Bronchial epithelial cell (primary cell): ENCODE data around the gene PILRB. TPM values are rescaled to one million over a fixed set of nuclear protein-coding genes. Genes with fewer than 3 reads are reported as not detected.
"Not testable (repeated sequence)": the region's sequence is repeated elsewhere in the genome, so short reads cannot be mapped to it uniquely, and the experiment has no call there.

Experiments
- DNase-seq: peaks from one replicate; pipeline ENCODE4 v3.0.0-alpha.2; 2010; ENCODE audit warnings: low read depth
- FAIRE-seq: peaks from 2 replicates; lab custom pipeline; 2011; peaks lifted over from hg19 to GRCh38; lab: Jason Lieb, UNC
- H3K27me3 ChIP-seq: 2 replicates; pipeline ENCODE4 v1.5.1; 2011; ENCODE audit warnings: low read length; ENCODE audit not compliant: control insufficient read depth, insufficient read depth
- H3K36me3 ChIP-seq: 2 replicates; pipeline ENCODE4 v1.5.1; 2011; ENCODE audit warnings: low read length; ENCODE audit not compliant: control insufficient read depth, insufficient read depth
- H3K4me3 ChIP-seq: 2 replicates; pipeline ENCODE4 v1.5.1; 2011; ENCODE audit warnings: mild to moderate bottlenecking, low read depth, low read length, control low read depth
- CTCF ChIP-seq: IDR thresholded peaks from 2 replicates; pipeline ENCODE4 v1.5.1; 2011; ENCODE audit warnings: mild to moderate bottlenecking, moderate library complexity, low read length, control low read depth, inconsistent platforms; ENCODE audit not compliant: insufficient read depth, severe bottlenecking
- total RNA-seq: library from RNA; depleted of rRNA; stranded (reverse); fragments of >200 nt; gene quantifications from 2 replicates; pipeline ENCODE4 v1.2.1, GENCODE V29; 2014

PILRB gene
- total RNA-seq, 1 donor from 2014 or later, result 5.5 TPM

GRCh38 chr7:100342765-100343164, 15.2 kb upstream of the PILRB start:
- Histone ChIP-seq H3K4me3 (no peak overlapping the region), H3K36me3 (peaks cover 15% of the 10 kb centered on the region), H3K27me3 (no peaks in the 10 kb centered on the region)
- DNase-seq (no peak), FAIRE-seq (no peak)
- TF ChIP-seq CTCF, result no peak

GRCh38 chr7:100344124-100344559, 13.8 kb upstream of the PILRB start:
- peaks cover 18% of the 10 kb centered on the region for H3K36me3 ChIP-seq
- not testable (repeated sequence) for H3K27me3 ChIP-seq, FAIRE-seq, DNase-seq, H3K4me3 ChIP-seq

GRCh38 chr7:100344560-100345287, 13.2 kb upstream of the PILRB start:
- not testable (repeated sequence) for H3K4me3 ChIP-seq, H3K27me3 ChIP-seq, FAIRE-seq
- DNase-seq, result peak; percentile 41
- peak; percentile 38 for TF ChIP-seq CTCF
- H3K36me3 ChIP-seq, result peaks cover 21% of the 10 kb centered on the region

- not testable (repeated sequence) for H3K4me3 ChIP-seq, H3K27me3 ChIP-seq, FAIRE-seq
- H3K36me3 ChIP-seq, result peaks cover 21% of the 10 kb centered on the region
- DNase-seq, result peak; percentile 16
- TF ChIP-seq CTCF, result peak; percentile 41
These were observed 12.6 kb upstream of the PILRB start for GRCh38 chr7:100345288-100345672.

- no peak for TF ChIP-seq CTCF
- Histone ChIP-seq H3K27me3 (no peaks in the 10 kb centered on the region), H3K36me3 (peaks cover 33% of the 10 kb centered on the region), H3K4me3 (no peak overlapping the region)
- FAIRE-seq (no peak), DNase-seq (no peak)
These were observed 11.0 kb upstream of the PILRB start for GRCh38 chr7:100346921-100347320.

- TF ChIP-seq CTCF, result no peak
- Histone ChIP-seq H3K4me3 (no peak overlapping the region), H3K36me3 (peaks cover 36% of the 10 kb centered on the region), H3K27me3 (no peaks in the 10 kb centered on the region)
- no peak for DNase-seq
- FAIRE-seq, result no peak
These were observed 9.1 kb upstream of the PILRB start for GRCh38 chr7:100348805-100349204.
